Peyer's patch (tissue), 4 donors: Measurements from ENCODE around the gene TFF2.

Experiments used
- POLR2A ChIP-seq, 2 donors: fragments of 450-650 bp; IDR thresholded peaks; one replicate each; pipeline ENCODE4 v1.5.1; 2017; ENCODE audit warnings: antibody characterized with exemption in 2 of 2, mild to moderate bottlenecking in 2 of 2, moderate library complexity in 2 of 2
- TF ChIP-seq, protein P1 (sequence below), 6 experiments: fragments of 450-650 bp in 4 of 6; fragments of 200-600 bp in 2 of 6; sonication (generic) in 1 of 6; IDR thresholded peaks; one replicate each; pipeline ENCODE4 v1.5.1; 2017 to 2019; ENCODE audit warnings: antibody characterized with exemption in 6 of 6, mild to moderate bottlenecking in 3 of 6, moderate library complexity in 1 of 6

DNA sequence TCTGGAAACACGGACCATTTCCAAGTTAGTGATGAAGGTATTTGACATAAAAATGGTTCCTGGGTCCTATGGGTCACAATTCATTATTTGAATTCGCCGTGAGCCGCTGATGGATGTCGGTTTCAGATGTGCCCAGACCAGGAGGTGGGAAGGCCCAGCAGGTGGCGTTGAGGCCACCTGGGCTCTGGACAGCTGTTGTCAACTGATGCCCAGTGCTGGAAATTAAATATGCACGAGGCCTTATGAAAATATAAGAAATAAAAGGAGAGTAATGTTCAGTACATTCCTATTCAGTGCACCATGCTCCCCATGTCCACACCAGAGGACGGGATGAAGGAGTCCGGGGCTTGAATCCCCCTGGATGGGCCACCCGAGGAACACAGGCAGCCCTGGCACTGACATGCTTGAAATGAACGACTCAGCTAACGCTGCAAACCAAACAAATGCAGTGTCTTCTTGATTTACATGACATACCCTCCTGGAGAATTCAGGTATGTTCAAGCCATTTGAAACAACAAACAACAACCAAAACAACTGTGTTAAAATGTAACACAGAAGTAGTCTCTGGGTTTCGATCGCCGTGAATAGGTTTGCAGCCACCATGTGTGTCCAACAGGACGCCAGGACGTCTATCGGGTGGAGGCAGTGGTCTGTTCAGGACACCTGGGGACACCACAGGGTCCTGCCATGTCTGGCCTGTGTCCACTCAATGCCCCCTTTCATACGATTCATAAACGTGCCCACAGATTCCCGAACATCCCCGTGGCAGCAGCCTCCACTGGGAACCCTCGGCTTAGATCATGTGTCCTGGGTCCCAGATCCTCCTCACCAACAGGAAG is 41.7 kb downstream of the TFF2 start:
- no peak for TF ChIP-seq POLR2A (IDR thresholded peaks at IDR 0.05)
- TF ChIP-seq, protein P1, sequence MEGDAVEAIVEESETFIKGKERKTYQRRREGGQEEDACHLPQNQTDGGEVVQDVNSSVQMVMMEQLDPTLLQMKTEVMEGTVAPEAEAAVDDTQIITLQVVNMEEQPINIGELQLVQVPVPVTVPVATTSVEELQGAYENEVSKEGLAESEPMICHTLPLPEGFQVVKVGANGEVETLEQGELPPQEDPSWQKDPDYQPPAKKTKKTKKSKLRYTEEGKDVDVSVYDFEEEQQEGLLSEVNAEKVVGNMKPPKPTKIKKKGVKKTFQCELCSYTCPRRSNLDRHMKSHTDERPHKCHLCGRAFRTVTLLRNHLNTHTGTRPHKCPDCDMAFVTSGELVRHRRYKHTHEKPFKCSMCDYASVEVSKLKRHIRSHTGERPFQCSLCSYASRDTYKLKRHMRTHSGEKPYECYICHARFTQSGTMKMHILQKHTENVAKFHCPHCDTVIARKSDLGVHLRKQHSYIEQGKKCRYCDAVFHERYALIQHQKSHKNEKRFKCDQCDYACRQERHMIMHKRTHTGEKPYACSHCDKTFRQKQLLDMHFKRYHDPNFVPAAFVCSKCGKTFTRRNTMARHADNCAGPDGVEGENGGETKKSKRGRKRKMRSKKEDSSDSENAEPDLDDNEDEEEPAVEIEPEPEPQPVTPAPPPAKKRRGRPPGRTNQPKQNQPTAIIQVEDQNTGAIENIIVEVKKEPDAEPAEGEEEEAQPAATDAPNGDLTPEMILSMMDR (IDR thresholded peaks at IDR 0.05) = peak in 3 of 6 experiments; percentile 44 to 50 (median 49)
